ENCODE results near the gene FRAT1.

Gene FRAT1

DNA sequence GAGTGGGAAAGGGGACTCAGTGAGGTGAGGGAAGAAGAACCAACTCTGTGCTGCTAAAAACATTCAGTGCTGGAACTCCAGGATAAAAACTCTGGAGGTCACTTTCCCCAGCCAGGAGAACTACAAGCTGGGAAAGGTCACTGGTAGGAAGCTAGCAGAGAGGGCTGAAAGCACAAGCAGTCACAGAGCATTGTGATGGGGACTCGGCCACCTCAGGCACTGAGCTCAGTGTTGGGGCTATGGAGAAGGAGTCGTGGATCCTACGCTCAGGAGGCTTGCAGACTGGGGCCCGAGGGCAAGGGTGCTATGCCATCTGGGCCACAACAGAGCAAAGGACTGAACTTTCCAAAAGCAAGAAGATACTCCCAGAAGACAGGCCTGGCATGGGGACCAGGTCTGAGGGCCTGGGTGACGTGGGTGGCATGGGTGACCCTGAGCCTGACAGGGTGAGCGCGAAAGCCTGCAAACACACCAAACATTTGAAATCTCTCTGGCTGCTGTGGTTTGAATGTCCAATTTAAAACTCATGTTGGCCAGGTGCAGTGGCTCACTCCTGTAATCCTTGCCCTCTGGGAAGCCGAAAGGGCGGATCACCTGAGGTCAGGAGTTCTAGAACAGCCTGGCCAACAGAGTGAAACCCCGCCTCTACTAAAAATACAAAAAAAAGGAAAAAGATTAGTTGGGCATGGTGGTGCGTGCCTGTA lies 16.8 kb upstream of the FRAT1 start:
- Histone ChIP-seq H3K4me3 (no peak overlapping the region), H3K27ac (no peak overlapping the region)

- no peak overlapping the region for H3K27ac ChIP-seq
- H3K4me3 ChIP-seq = no peak overlapping the region
These were observed 11.6 kb upstream of the FRAT1 start for GRCh38 chr10:97307441-97307840.

DNA sequence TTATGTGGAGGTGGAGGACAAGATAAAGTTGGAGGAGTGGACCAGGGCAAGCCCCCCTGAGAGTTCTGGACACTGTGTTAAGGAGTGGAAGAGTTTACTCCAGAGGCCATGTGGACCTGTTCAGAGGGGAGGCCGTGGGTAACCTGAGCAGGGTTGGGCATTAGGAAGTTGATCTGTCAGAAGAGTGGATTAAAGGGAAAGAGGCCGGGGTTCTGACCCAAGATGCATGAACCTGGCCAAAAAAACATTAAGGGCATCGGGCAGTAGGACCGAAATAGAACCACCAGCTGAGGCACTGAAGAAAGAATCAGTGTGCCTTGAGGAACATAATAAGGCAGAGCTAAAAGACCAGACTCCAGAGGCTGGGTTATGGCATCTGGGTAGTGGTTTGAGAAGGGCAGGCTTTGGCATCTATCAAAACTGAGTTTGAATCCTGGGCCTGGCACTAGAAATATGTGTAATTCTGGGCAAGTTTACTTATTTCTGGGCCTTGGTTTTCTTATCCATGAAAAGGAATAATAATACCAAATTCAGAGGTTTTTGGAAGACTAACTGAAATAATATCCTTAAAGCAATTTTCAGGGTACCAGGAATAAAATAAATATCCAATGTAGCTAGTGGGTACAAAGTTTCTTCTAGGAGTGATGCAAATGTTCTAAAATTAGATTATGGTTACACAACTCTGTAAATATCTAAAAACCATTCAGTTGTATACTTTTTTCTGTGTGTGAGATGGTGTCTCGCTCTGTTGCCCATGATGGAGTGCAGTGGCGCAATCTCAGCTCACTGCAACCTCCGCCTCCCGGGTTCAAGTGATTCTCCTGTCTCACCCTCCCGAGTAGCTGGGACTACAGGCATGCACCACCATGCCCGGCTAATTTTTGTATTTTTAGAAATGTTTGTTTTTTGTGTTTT lies 10.9 kb upstream of the FRAT1 start:
- Histone ChIP-seq H3K4me3 (no peak overlapping the region), H3K27ac (no peak overlapping the region)

DNA sequence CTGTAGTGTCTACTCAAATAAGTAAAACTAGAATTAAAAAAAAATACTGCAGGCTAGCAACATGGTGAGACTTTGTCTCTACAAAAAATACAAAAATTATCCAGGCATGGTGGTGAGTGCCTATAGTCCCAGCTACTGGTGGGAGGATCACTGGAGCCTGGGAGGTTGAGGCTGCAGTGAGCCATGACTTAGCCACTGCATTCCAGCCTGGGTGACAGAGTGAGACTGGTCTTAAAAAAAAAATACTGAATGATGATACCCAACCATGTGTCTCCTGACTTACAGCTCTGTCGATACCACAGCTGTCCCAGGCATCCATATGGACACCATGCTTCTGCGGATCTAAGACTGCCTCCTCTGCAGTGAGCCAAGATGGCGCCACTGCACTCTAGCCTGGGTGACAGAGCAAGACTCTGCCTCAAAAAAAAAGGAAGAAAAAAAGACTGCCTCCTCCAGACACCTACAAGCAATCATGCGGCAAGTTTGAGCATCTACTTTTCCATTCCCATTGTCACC lies 7.9 kb upstream of the FRAT1 start:
- no peak overlapping the region for H3K4me3 ChIP-seq
- no peak overlapping the region for H3K27ac ChIP-seq

- Histone ChIP-seq H3K27ac (no peak overlapping the region), H3K4me3 (no peak overlapping the region)
These were observed 6.2 kb upstream of the FRAT1 start for GRCh38 chr10:97312897-97313296.

- Histone ChIP-seq H3K4me3 (no peak overlapping the region), H3K27ac (no peak overlapping the region)
These were observed 4.4 kb upstream of the FRAT1 start for GRCh38 chr10:97314671-97315070.

GRCh38 chr10:97319671-97320479 lies 804 bp downstream of the FRAT1 start:
- H3K4me3 ChIP-seq = peak overlapping the region; percentile 42 to 90 (median 87)
- H3K27ac ChIP-seq = peak overlapping the region; percentile 30 to 100 (median 98)

DNA sequence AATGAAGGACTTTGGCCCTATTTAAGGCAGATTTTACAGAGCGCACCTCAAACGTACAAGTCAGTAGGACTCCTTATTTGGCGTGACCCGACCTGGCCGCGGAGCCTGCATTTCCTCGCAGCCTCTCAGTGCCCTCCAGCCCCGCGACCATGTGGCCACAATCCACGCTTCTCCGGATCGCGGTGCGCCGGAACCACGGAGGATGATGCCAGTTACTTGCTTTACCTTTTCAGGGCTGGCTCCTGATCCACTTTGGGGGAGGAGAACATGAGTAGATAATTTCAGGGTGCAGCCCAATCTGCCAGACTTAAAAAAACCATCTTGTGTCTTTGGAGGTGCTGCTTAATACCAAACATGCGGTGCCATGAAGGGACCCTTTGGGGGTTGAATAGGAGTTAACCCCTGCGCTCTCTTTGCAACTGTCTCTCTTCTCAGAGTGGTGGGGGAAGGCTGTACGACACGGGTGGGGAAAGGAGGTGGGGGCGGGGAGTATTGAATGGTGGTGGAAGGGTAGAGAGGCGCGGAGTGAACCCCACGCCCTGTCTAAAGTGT lies 1.5 kb downstream of the FRAT1 start:
- Histone ChIP-seq H3K4me3 (peak overlapping the region; percentile 42 to 90 (median 87)), H3K27ac (peak overlapping the region in 19 of 21 experiments; percentile 30 to 100 (median 98))

GRCh38 chr10:97321032-97321803 lies 2.1 kb downstream of the FRAT1 start:
- H3K27ac ChIP-seq = peak overlapping the region in 15 of 21 experiments; percentile 16 to 100 (median 98)

DNA sequence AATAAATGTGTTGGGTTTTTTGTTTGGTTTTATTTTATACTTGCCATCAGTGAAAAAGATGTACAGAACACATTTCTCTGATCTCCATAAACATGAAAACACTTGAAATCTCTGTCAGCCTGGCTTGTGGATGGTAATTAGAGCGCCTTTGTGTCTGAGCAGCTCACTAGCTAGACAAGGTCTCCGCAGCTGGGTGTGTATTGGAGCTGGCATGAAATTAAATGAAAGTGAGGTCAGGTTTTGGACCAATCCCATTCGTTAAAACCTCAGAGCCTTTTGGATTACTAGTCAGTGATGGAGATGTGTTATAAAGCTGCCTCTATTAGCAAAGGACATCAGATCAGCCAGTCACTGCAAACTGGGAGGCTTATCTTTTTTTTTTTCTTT lies 2.7 kb downstream of the FRAT1 start:
- Histone ChIP-seq H3K4me3 (peak overlapping the region in 2 of 7 experiments; percentile 87 to 89), H3K27ac (peak overlapping the region in 1 of 21 experiments; percentile 16)

More at GRCh38 chr10:97321032-97321803, 2.1 kb downstream of the FRAT1 start:
- peak overlapping the region; percentile 42 to 90 (median 87) for H3K4me3 ChIP-seq

DNA sequence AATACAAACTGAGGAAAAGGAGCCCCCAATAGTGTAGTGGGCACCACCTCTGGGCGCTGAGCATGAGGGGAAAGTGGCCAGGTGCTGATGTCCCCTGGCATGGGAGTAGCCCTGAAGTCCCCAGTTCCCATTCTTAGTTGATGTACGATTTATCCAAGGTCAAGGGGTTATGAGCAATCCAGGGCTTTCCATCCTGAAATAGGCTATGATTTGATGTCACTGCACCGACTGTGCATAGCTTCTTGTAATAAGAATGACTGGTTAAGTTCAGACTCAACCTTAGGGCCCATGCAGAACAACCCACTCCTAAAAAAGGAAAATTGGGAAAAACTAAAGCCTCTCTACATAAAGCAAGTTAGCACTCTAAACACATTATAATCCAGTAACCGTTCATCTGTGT lies 4.4 kb downstream of the FRAT1 start:
- Histone ChIP-seq H3K4me3 (no peak overlapping the region), H3K27ac (no peak overlapping the region)

DNA sequence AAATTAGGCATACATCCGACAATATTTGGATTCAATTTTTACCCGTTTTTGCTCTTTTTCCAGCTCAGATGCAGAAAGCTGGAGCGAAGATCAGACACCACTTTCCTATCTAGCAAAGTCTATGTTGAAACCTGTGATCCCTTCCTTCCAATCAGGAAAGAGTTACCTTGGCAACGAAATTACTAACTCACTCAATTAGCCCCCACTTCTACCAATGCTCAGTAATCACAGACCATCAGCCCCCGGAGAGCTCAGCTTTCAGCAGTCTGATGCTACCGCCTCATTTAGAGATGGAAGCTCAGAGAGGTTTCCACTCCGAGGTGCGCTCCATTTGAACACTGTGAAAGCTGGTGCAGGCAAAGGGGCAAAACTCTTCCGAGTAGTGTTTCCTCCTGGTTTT lies 6.7 kb downstream of the FRAT1 start:
- H3K27ac ChIP-seq = no peak overlapping the region
- no peak overlapping the region for H3K4me3 ChIP-seq

GRCh38 chr10:97327348-97328294 lies 8.6 kb downstream of the FRAT1 start:
- H3K27ac ChIP-seq = no peak overlapping the region
- no peak overlapping the region for H3K4me3 ChIP-seq

GRCh38 chr10:97328646-97329453 lies 9.8 kb downstream of the FRAT1 start:
- no peak overlapping the region for H3K27ac ChIP-seq

DNA sequence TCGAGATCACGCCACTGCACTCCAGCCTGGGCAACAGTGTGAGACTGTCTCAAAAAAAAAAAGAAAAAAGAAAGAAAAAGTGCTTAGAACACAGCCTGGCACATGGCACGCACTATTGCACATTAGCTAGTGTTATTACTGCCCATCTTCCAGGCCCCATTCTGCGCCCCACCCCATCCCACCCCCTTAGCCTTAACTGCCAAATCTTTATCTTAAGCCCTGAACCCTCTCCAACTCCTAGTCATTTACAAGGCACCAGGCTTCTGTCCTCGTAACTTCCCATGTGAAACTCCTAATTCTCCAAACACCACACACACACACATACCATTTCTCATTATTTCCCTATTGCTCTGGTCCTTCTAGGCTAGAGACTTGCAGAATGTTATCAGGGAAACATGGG lies 10.7 kb downstream of the FRAT1 start:
- Histone ChIP-seq H3K4me3 (no peak overlapping the region), H3K27ac (no peak overlapping the region)

More at GRCh38 chr10:97328646-97329453, 9.8 kb downstream of the FRAT1 start:
- no peak overlapping the region for H3K4me3 ChIP-seq

DNA sequence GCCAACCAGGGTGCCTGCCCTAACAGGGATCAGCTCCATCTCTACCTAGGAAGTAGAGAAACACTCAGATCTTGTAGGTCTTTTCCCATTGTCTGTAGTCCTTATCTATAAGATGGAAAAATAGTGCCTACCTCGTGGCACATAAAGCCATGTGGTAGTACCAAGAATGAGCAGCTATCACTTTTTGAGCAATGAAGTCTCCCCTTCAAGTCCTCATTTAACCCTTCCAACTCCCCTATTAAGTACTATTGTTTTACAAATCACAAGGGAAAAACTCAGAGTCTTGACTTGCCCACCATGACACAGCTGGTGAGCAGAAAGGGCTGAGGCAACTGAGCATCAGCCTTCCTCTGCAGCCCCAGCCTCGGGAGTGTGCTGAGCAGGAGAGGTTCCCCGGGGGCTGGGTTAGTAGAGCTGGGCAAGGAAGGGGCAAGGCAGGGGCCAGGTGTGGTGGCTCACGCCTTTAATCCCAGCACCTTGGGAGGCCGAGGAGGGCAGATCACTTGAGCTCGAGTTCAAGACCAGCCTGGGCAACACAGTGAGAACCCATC lies 12.2 kb downstream of the FRAT1 start:
- peak overlapping the region in 5 of 21 experiments; percentile 22 to 99 (median 97) for H3K27ac ChIP-seq
- H3K4me3 ChIP-seq = peak overlapping the region in 3 of 7 experiments; percentile 2 to 85 (median 64)
